Brain microvascular endothelial cell (primary cell): Measurements from ENCODE around the gene ESYT2.

ENCODE experiments used
- DNase-seq: peaks from one replicate; pipeline ENCODE4 v3.0.0-alpha.2; 2020
- H3K27ac ChIP-seq: fragments of 250-450 bp; sonication (Bioruptor Pico); 2 replicates; pipeline ENCODE4 v1.5.1; 2020; ENCODE audit warnings: mild to moderate bottlenecking, moderate library complexity
- H3K27me3 ChIP-seq: fragments of 250-450 bp; sonication (Bioruptor Pico); replicated peaks from 2 replicates; pipeline ENCODE4 v1.5.1; 2020; ENCODE audit warnings: mild to moderate bottlenecking
- H3K36me3 ChIP-seq: fragments of 250-450 bp; sonication (Bioruptor Pico); replicated peaks from 2 replicates; pipeline ENCODE4 v1.5.1; 2020; ENCODE audit warnings: mild to moderate bottlenecking
- H3K4me3 ChIP-seq: 2 replicates; pipeline ENCODE4 v1.5.1; 2011; ENCODE audit warnings: low read depth, mild to moderate bottlenecking, control low read depth, low read length, moderate library complexity
- CTCF ChIP-seq: IDR thresholded peaks from 2 replicates; pipeline ENCODE4 v1.5.1; 2011; ENCODE audit warnings: low read depth, mild to moderate bottlenecking, moderate library complexity, low read length, control low read depth, inconsistent platforms; ENCODE audit errors: missing control alignments
- in situ Hi-C: cut with HindIII; loops from 2 replicates; pipeline ENCODE4 v1.10.0; 2017; ENCODE audit warnings: low sequenced_read_pairs, low pct_ligation_motif_present

ESYT2 gene

GRCh38 chr7:158858592-158859503 lies 29.5 kb upstream of the ESYT2 start:
- no peak overlapping the region for H3K27ac ChIP-seq
- DNase-seq, result no peak
- in situ Hi-C loops, result no loop called here
- H3K27me3 ChIP-seq, result no peaks in the 10 kb centered on the region
- no peaks in the 10 kb centered on the region for H3K36me3 ChIP-seq
- TF ChIP-seq CTCF, result no peak
- no peak overlapping the region for H3K4me3 ChIP-seq

- H3K27me3 ChIP-seq, result no peaks in the 10 kb centered on the region
- in situ Hi-C loops, result no loop called here
- TF ChIP-seq CTCF, result no peak
- H3K36me3 ChIP-seq, result no peaks in the 10 kb centered on the region
- peak overlapping the region; percentile 81 for H3K4me3 ChIP-seq
- peak overlapping the region; percentile 35 for H3K27ac ChIP-seq
- no peak for DNase-seq
Observed at GRCh38 chr7:158856883-158857668, 27.8 kb upstream of the ESYT2 start.

- no peak for DNase-seq
- no peak for TF ChIP-seq CTCF
- Histone ChIP-seq H3K27me3 (no peaks in the 10 kb centered on the region), H3K4me3 (no peak overlapping the region), H3K27ac (no peak overlapping the region), H3K36me3 (no peaks in the 10 kb centered on the region)
- in situ Hi-C loops, result no loop called here
Observed at GRCh38 chr7:158854681-158855081, 25.4 kb upstream of the ESYT2 start.

- in situ Hi-C loops, result no loop called here
Observed at GRCh38 chr7:158850545-158851102, 21.3 kb upstream of the ESYT2 start.

More at GRCh38 chr7:158850545-158851102, 21.3 kb upstream of the ESYT2 start:
- H3K27me3 ChIP-seq, result no peaks in the 10 kb centered on the region
- no peak overlapping the region for H3K27ac ChIP-seq
- no peaks in the 10 kb centered on the region for H3K36me3 ChIP-seq
- no peak for TF ChIP-seq CTCF
- H3K4me3 ChIP-seq, result no peak overlapping the region
- DNase-seq, result no peak
